Muscle of leg (tissue), 11 donors: ENCODE results near the gene CAPZA1. TPM values are rescaled to one million over a fixed set of nuclear protein-coding genes. Genes with fewer than 3 reads are reported as not detected.

Experiments
- DNase-seq: peaks from one replicate; pipeline ENCODE4 v3.0.0; 2013
- H3K27ac ChIP-seq: one replicate; pipeline ENCODE4 v1.5.1; 2013; ENCODE audit warnings: mild to moderate bottlenecking, low read length, control low read depth
- H3K27me3 ChIP-seq: one replicate; pipeline ENCODE4 v1.6.1; 2013; ENCODE audit warnings: low read length; ENCODE audit not compliant: control insufficient read depth, insufficient read depth
- H3K36me3 ChIP-seq: one replicate; pipeline ENCODE4 v1.6.1; 2013; ENCODE audit warnings: low read length; ENCODE audit not compliant: control insufficient read depth, insufficient read depth
- H3K4me1 ChIP-seq: one replicate; pipeline ENCODE4 v1.6.1; 2013; ENCODE audit warnings: low read length; ENCODE audit not compliant: control insufficient read depth, insufficient read depth
- H3K4me3 ChIP-seq: one replicate; pipeline ENCODE4 v1.5.1; 2013; ENCODE audit warnings: low read length, control low read depth
- H3K9me3 ChIP-seq: replicated peaks from 2 replicates; pipeline ENCODE4 v1.6.1; 2013; ENCODE audit warnings: low read depth, low read length; ENCODE audit not compliant: control insufficient read depth
- WGBS: methylation state at CpG from one replicate; pipeline ENCODE4 v1.1.5; 2013; ENCODE audit warnings: missing lambda C conversion rate; ENCODE audit not compliant: insufficient coverage; 5-methylcytosine and 5-hydroxymethylcytosine counted together
- polyA plus RNA-seq, 8 donors: library from polyadenylated mRNA; unstranded; fragments of 120-200 nt; gene quantifications; one replicate each; pipeline versions ENCODE4 v1.2.1 to v1.2.3, GENCODE V29; 2013; ENCODE audit warnings: inconsistent platforms in 1 of 8, low replicate concordance in 1 of 8; ENCODE audit not compliant: insufficient read length in 8 of 8, insufficient read depth in 1 of 8
- total RNA-seq: library from RNA; stranded (reverse); fragments of 120-200 nt; gene quantifications from one replicate; pipeline ENCODE4 v1.2.4, GENCODE V29; 2013

The CAPZA1 gene
- total and polyA plus RNA-seq, 9 donors: 66.6 to 101 (median 82.5) TPM

DNA sequence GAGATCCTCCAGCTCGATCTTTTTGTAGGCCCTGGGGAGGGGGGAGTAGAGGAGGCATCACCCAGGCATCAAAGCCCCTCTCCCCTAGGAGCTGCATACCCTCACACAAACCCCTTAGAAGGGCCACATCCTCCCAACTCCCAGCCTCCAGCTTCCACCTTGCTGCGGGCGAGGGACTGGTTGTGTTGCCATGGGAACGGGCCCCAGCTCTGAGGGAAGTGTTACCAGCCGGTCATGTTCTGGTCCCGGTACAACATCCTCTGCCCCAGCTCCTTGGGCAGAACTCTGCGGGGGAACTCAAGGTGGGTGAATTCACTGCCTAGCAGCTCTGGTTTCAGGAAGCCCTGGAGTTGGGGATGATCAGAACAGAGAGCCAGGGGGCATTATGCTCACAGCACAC lies 91.4 kb downstream of the CAPZA1 start:
- Histone ChIP-seq H3K4me3 (no peak overlapping the region), H3K4me1 (peaks cover 25% of the 10 kb centered on the region), H3K9me3 (no peaks in the 10 kb centered on the region), H3K27me3 (peaks cover 48% of the 10 kb centered on the region), H3K27ac (no peak overlapping the region), H3K36me3 (no peaks in the 10 kb centered on the region)
- 0% methylated on average over 1 of the region's 7 CpGs for WGBS
- DNase-seq: no peak

GRCh38 chr1:112711670-112712069 lies 92.0 kb downstream of the CAPZA1 start:
- Histone ChIP-seq H3K4me1 (peaks cover 29% of the 10 kb centered on the region), H3K9me3 (no peaks in the 10 kb centered on the region), H3K27ac (no peak overlapping the region), H3K4me3 (no peak overlapping the region), H3K36me3 (no peaks in the 10 kb centered on the region), H3K27me3 (peaks cover 48% of the 10 kb centered on the region)
- 55% methylated on average over 9 of the region's 11 CpGs for WGBS
- no peak for DNase-seq

DNA sequence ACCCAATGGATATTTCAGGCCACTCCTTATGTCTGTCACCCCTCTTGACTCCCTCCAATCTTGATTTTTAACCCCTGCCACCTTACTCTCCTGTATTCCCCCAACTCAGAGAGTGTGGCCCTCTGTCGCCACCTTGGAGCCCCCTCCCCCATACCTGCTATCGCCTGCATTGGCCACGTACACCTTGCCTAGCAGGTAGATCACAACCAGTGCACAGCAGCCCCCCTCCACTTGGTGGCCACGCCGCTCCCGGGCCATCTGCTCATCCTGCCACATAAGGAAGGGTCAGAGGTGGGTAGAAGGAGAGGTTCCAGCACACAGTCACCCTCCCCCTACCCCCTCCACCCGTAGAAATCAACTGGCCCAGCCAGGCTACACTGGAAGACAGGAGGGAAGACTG lies 92.6 kb downstream of the CAPZA1 start:
- DNase-seq: no peak
- Histone ChIP-seq H3K9me3 (no peaks in the 10 kb centered on the region), H3K4me1 (peaks cover 29% of the 10 kb centered on the region), H3K27ac (no peak overlapping the region), H3K36me3 (no peaks in the 10 kb centered on the region), H3K27me3 (peaks cover 50% of the 10 kb centered on the region), H3K4me3 (no peak overlapping the region)
- 100% methylated on average over 1 of the region's 7 CpGs for whole genome bisulfite sequencing

DNA sequence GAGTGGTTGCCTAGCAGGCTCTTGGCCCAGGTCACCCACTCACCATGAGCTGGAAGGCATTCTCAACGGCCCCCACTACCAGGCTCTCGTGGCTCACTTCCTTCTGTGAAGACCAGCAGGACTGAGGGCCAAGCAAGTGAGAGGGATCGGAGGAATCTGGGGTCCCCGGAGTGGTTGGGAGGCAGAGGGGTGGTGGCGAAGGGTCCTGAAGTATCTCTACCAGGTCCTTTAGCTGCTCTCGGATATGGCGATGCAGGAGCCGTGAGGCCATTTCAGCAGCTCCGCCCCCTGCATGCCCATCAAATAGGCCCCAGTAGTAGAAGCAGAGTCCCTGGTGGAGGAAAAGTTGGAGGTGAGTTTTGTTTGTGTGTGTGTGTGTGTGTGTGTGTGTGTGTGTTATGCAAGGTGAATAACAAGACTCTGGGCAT lies 93.1 kb downstream of the CAPZA1 start:
- no peak overlapping the region for H3K4me3 ChIP-seq
- 78% methylated on average over 6 of the region's 9 CpGs for WGBS
- no peaks in the 10 kb centered on the region for H3K36me3 ChIP-seq
- peaks cover 26% of the 10 kb centered on the region for H3K4me1 ChIP-seq
- H3K27me3 ChIP-seq: peaks cover 51% of the 10 kb centered on the region
- no peak for DNase-seq
- H3K27ac ChIP-seq: no peak overlapping the region
- no peaks in the 10 kb centered on the region for H3K9me3 ChIP-seq

DNA sequence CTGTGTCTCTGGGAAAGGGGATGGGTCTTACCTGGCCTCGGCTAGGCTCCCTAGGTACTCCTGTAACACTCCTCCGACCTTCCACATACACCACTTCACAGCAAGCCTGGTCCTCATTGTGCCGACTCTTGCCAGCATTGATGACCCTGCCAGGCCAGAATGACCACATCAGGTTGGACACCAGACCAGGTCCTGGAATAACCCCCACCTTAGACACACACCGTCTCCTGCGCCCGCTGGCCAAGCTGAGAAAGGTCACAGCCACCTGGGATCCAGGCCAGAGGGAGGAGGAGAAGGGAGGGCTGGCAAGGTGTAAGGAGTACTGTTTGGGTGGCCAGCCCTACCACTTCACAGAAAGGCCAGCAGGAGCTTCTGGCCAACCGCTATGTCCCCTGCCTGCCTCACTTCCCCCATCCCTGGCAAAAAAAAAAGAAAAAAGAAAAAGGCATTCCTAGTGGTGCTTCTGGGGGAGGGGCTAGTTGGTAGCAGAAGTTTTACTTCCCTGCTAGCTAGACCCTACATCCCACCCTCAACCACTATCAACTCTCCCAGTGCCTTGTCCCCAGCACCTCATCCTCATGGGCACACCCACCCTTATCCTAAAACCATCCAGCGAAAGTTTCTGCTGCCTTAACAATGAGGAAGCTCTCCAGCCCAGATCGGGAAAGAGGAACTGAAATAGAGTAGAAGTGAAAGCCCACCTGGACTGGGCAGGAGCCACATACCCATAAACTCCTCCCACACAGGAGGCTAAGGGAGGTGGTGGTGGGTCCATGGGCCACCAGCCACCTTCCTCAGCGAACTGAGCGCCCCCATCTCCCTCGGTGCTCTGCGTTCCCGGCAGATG lies 94.1 kb downstream of the CAPZA1 start:
- Histone ChIP-seq H3K27ac (no peak overlapping the region), H3K4me3 (peak overlapping the region; percentile 67), H3K27me3 (peaks cover 53% of the 10 kb centered on the region), H3K36me3 (no peaks in the 10 kb centered on the region), H3K9me3 (no peaks in the 10 kb centered on the region), H3K4me1 (peaks cover 27% of the 10 kb centered on the region)
- peak; percentile 57 for DNase-seq
- WGBS: 40% methylated on average over 4 of the region's 14 CpGs

- H3K27me3 ChIP-seq: peaks cover 57% of the 10 kb centered on the region
- peak; percentile 54 for DNase-seq
- no peaks in the 10 kb centered on the region for H3K36me3 ChIP-seq
- H3K27ac ChIP-seq: no peak overlapping the region
- H3K9me3 ChIP-seq: no peaks in the 10 kb centered on the region
- peak overlapping the region; percentile 67 for H3K4me3 ChIP-seq
- WGBS: under 1% methylated on average over 61 of the region's 86 CpGs
- peaks cover 30% of the 10 kb centered on the region for H3K4me1 ChIP-seq
Observed at GRCh38 chr1:112714313-112715263, 95.0 kb downstream of the CAPZA1 start.

- H3K36me3 ChIP-seq: no peaks in the 10 kb centered on the region
- WGBS: under 1% methylated on average over 47 of the region's 51 CpGs
- H3K27me3 ChIP-seq: peaks cover 57% of the 10 kb centered on the region
- no peaks in the 10 kb centered on the region for H3K9me3 ChIP-seq
- peak; percentile 93 for DNase-seq
- peaks cover 30% of the 10 kb centered on the region for H3K4me1 ChIP-seq
- H3K4me3 ChIP-seq: peak within 1 kb of the TSS; percentile 67
- H3K27ac ChIP-seq: peak within 1 kb of the TSS; percentile 77
Observed at GRCh38 chr1:112715264-112716053, 95.8 kb downstream of the CAPZA1 start, which contains the start of gene PPM1J. Gene PPM1J (minus strand): TSS chr1:112715332. CDS start chr1:112715301, 31 bp downstream.

DNA sequence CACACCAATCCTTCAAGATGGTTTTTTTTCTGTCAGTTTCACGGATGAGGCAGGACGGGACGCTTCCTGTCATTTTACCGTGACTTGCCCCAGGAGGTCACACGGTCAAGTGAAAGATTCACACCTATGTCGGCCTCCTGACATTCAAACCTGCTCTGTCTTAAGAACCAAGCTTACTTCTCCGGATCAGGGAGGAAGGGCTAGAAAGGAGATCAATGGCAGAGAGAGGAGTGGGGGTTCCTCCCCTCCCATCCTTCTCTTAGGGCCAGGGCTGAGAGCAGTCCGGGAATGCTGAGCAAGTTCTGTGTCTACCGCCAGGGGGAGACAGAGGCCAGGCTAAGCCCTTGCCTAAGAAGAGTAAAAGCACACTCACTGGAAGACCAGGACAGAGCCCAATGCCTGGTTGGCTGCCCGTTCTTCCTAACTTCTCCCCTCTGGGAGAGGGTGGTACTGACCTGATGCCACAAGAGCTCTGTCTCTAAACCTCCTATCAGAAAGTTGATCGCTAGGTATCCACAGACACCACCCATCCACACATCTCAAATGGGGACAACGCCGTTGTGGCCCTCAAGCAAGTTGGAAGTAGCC lies 96.6 kb downstream of the CAPZA1 start:
- H3K4me1 ChIP-seq: peaks cover 30% of the 10 kb centered on the region
- H3K27ac ChIP-seq: peak overlapping the region; percentile 77
- no peaks in the 10 kb centered on the region for H3K9me3 ChIP-seq
- H3K4me3 ChIP-seq: peak overlapping the region; percentile 67
- WGBS: 34% methylated on average over 6 of the region's 13 CpGs
- DNase-seq: peak; percentile 95
- H3K36me3 ChIP-seq: no peaks in the 10 kb centered on the region
- peaks cover 52% of the 10 kb centered on the region for H3K27me3 ChIP-seq

DNA sequence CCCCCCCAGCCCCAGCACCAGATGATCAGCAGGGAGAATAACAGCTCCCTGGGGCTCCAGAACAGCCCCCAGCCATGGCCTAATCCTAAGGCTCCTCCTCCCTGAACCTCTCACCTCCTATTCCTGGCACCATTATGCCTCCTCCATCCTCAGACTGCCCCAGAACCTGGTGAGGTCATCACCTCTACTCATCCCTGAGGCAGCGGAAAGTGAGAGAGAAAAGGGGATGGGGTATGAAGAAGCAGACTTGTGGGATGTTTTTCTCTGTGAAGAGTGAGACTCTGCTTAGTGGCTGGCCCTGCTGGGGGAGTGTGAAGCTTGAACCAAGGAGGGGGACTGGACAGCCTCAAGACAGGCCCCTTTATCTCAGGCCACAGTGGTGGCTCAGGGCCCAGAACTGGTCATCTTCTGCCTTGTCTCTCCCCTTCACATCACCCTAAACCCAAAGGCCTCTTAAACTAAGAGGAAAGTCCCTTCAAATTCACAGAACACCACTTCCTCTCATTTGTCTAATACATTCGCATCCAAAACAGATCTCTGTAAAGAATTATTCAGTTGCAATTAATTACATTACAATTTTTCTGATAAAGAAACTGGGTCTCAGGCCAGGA lies 97.7 kb downstream of the CAPZA1 start:
- 67% methylated on average over 1 of the region's 2 CpGs for WGBS
- Histone ChIP-seq H3K4me1 (peaks cover 33% of the 10 kb centered on the region), H3K9me3 (no peaks in the 10 kb centered on the region), H3K27ac (no peak overlapping the region), H3K27me3 (peaks cover 41% of the 10 kb centered on the region), H3K4me3 (no peak overlapping the region), H3K36me3 (no peaks in the 10 kb centered on the region)
- DNase-seq: no peak
